HEK293 (cell line): ENCODE data around the gene BCS1L.

Source experiments
- CTCF ChIA-PET: fragments of 350-600 bp; formaldehyde crosslinking; extraction: SDS; loops from one replicate; lab custom pipeline; 2021; ENCODE audit warnings: antibody characterized with exemption; lab: Yijun Ruan, JAX
- POLR2A ChIA-PET: fragments of 300-600 bp; formaldehyde crosslinking; extraction: SDS; loops from one replicate; lab custom pipeline; 2020; ENCODE audit warnings: antibody characterized with exemption, inconsistent platforms; lab: Yijun Ruan, JAX
- H3K27ac ChIP-seq: fragments of 200-500 bp; sonication (Bioruptor generic); 2 replicates; pipeline ENCODE4 v1.5.1; 2014; ENCODE audit warnings: low read depth, low read length, control low read depth, inconsistent platforms; ENCODE audit errors: extremely low read depth
- H3K36me3 ChIP-seq, 2 experiments: fragments of 200-500 bp in 1 of 2; sonication (Bioruptor generic) in 1 of 2; 1 replicate in 1 of 2; 2 replicates in 1 of 2; pipeline ENCODE4 v1.5.1; 2014 to 2017; ENCODE audit warnings: inconsistent platforms in 2 of 2, low read length in 2 of 2; ENCODE audit not compliant: control insufficient read depth in 2 of 2, insufficient read depth in 1 of 2
- H3K4me1 ChIP-seq: fragments of 200-500 bp; sonication (Bioruptor generic); 2 replicates; pipeline ENCODE4 v1.5.1; 2014; ENCODE audit warnings: mild to moderate bottlenecking, low read length, inconsistent platforms; ENCODE audit not compliant: control insufficient read depth, insufficient read depth
- H3K4me3 ChIP-seq: 2 replicates; pipeline ENCODE4 v1.5.1; 2011; ENCODE audit warnings: low read depth, mild to moderate bottlenecking, control low read depth, low read length, moderate library complexity
- H3K9me3 ChIP-seq: fragments of 200-500 bp; sonication (Bioruptor generic); 2 replicates; pipeline ENCODE4 v1.5.1; 2014; ENCODE audit warnings: low read depth, low read length, inconsistent platforms; ENCODE audit not compliant: control insufficient read depth, insufficient read depth
- BCL11A ChIP-seq: fragments of 450-650 bp; formaldehyde crosslinking; IDR thresholded peaks from 2 replicates; pipeline ENCODE4 v1.5.1; 2016; ENCODE audit warnings: low read depth, missing biosample characterization, missing genetic modification characterization
- CTCF ChIP-seq: fragments of 450-650 bp; formaldehyde crosslinking; IDR thresholded peaks from 2 replicates; pipeline ENCODE4 v1.5.1; 2016; ENCODE audit warnings: missing biosample characterization, missing genetic modification characterization
- PRDM1 ChIP-seq: fragments of 450-650 bp; formaldehyde crosslinking; IDR thresholded peaks from 2 replicates; pipeline ENCODE4; 2016; ENCODE audit warnings: missing biosample characterization, missing genetic modification characterization
- SCRT1 ChIP-seq: fragments of 450-650 bp; formaldehyde crosslinking; IDR thresholded peaks from 2 replicates; pipeline ENCODE4 v1.5.1; 2016; ENCODE audit warnings: missing biosample characterization, missing genetic modification characterization, borderline replicate concordance
- SCRT2 ChIP-seq: fragments of 450-650 bp; formaldehyde crosslinking; IDR thresholded peaks from 2 replicates; pipeline ENCODE4 v1.5.1; 2016; ENCODE audit warnings: missing biosample characterization, missing genetic modification characterization
- TSHZ1 ChIP-seq: fragments of 450-650 bp; formaldehyde crosslinking; IDR thresholded peaks from 2 replicates; pipeline ENCODE4 v1.5.1; 2016; ENCODE audit warnings: missing biosample characterization, missing genetic modification characterization, borderline replicate concordance
- ZFHX2 ChIP-seq: fragments of 450-650 bp; formaldehyde crosslinking; conservative IDR thresholded peaks from 2 replicates; pipeline ENCODE4 v1.5.1; 2016; ENCODE audit warnings: missing biosample characterization, missing genetic modification characterization
- ZNF157 ChIP-seq: fragments of 450-650 bp; formaldehyde crosslinking; IDR thresholded peaks from 2 replicates; pipeline ENCODE4 v1.5.1; 2016; ENCODE audit warnings: missing biosample characterization, missing genetic modification characterization
- ZNF175 ChIP-seq: fragments of 450-650 bp; formaldehyde crosslinking; IDR thresholded peaks from 2 replicates; pipeline ENCODE4 v1.5.1; 2016; ENCODE audit warnings: missing biosample characterization, missing genetic modification characterization
- ZNF501 ChIP-seq: fragments of 450-650 bp; formaldehyde crosslinking; IDR thresholded peaks from 2 replicates; pipeline ENCODE4 v1.5.1; 2016; ENCODE audit warnings: missing biosample characterization, missing genetic modification characterization
- ZNF571 ChIP-seq: fragments of 450-650 bp; formaldehyde crosslinking; IDR thresholded peaks from 2 replicates; pipeline ENCODE4 v1.5.0; 2017; ENCODE audit warnings: missing biosample characterization, missing genetic modification characterization
- ZNF580 ChIP-seq: fragments of 450-650 bp; formaldehyde crosslinking; IDR thresholded peaks from 2 replicates; pipeline ENCODE4 v1.5.1; 2016; ENCODE audit warnings: missing biosample characterization, missing genetic modification characterization
- ZNF585B ChIP-seq: fragments of 450-650 bp; formaldehyde crosslinking; IDR thresholded peaks from 2 replicates; pipeline ENCODE4 v1.5.1; 2016; ENCODE audit warnings: missing biosample characterization, missing genetic modification characterization
- ZNF600 ChIP-seq: fragments of 450-650 bp; formaldehyde crosslinking; IDR thresholded peaks from 2 replicates; pipeline ENCODE4 v1.5.1; 2016; ENCODE audit warnings: missing biosample characterization, missing genetic modification characterization
- ZNF791 ChIP-seq: fragments of 450-650 bp; formaldehyde crosslinking; IDR thresholded peaks from 2 replicates; pipeline ENCODE4 v1.5.1; 2016; ENCODE audit warnings: missing biosample characterization, missing genetic modification characterization
- TF ChIP-seq, protein P1 (sequence below): fragments of 450-650 bp; formaldehyde crosslinking; IDR thresholded peaks from 2 replicates; pipeline ENCODE4 v1.5.1; 2016; ENCODE audit warnings: missing biosample characterization, missing genetic modification characterization

Gene BCS1L

GRCh38 chr2:218658671-218659257 is 719 bp upstream of the BCS1L start:
- POLR2A ChIA-PET: interaction anchor here (0.7 to 4.9 kb wide), 17 partner anchors 8 to 389 kb away, joined by 3 to 62 read pairs (median 4); partner anchors contain the start of genes AAMP, CDK5R2, PNKD and RNF25
- TF ChIP-seq ZNF585B (tag by site-specific recombination) (no peak), ZFHX2 (tag by site-specific recombination) (no peak), ZNF157 (no peak), ZNF600 (tag by site-specific recombination) (peak; percentile 38), ZNF571 (tag by site-specific recombination) (no peak), ZNF501 (tag by site-specific recombination) (no peak), ZNF580 (no peak), ZNF791 (tag by site-specific recombination) (no peak), BCL11A (tag by site-specific recombination) (no peak), TSHZ1 (tag by site-specific recombination) (no peak), CTCF (tag by site-specific recombination) (peak; percentile 71)
- TF ChIP-seq, protein P1, sequence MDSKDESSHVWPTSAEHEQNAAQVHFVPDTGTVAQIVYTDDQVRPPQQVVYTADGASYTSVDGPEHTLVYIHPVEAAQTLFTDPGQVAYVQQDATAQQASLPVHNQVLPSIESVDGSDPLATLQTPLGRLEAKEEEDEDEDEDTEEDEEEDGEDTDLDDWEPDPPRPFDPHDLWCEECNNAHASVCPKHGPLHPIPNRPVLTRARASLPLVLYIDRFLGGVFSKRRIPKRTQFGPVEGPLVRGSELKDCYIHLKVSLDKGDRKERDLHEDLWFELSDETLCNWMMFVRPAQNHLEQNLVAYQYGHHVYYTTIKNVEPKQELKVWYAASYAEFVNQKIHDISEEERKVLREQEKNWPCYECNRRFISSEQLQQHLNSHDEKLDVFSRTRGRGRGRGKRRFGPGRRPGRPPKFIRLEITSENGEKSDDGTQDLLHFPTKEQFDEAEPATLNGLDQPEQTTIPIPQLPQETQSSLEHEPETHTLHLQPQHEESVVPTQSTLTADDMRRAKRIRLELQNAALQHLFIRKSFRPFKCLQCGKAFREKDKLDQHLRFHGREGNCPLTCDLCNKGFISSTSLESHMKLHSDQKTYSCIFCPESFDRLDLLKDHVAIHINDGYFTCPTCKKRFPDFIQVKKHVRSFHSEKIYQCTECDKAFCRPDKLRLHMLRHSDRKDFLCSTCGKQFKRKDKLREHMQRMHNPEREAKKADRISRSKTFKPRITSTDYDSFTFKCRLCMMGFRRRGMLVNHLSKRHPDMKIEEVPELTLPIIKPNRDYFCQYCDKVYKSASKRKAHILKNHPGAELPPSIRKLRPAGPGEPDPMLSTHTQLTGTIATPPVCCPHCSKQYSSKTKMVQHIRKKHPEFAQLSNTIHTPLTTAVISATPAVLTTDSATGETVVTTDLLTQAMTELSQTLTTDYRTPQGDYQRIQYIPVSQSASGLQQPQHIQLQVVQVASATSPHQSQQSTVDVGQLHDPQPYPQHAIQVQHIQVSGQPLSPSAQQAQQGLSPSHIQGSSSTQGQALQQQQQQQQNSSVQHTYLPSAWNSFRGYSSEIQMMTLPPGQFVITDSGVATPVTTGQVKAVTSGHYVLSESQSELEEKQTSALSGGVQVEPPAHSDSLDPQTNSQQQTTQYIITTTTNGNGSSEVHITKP (tag by site-specific recombination): 0 out of 2 replicates have a peak, but pooled peaks have one; percentile 9
- H3K27ac ChIP-seq: peak overlapping the region; percentile 76
- CTCF ChIA-PET: interaction anchor here (0.9 to 4.1 kb wide), 11 partner anchors 10 to 371 kb away, joined by 3 to 44 read pairs (median 4); partner anchors contain the start of genes RNF25 and STK36
- peaks cover 42 to 76% of the 10 kb centered on the region in 2 experiments for H3K36me3 ChIP-seq
- no peaks in the 10 kb centered on the region for H3K4me1 ChIP-seq
- H3K9me3 ChIP-seq: no peaks in the 10 kb centered on the region
- H3K4me3 ChIP-seq: peak overlapping the region; percentile 85

DNA sequence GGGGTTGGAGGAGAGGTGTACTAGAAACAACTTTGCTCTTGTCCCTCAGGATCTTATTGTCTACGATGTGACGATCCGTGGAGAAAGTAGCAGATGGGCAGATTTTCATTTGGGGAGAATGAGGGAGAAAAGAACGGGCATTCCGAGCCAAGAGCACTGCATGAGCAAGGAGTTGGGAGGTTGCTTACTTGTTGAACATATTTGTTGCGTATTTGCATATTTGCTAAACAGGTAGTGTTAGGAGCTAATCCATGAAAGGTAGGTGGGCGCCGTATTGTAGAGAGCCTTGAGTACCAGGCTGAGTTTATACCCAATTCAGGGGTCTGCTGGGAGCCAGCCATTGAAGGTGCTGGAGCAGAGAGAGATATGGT is 490 bp downstream of the BCS1L start:
- ChIA-PET POLR2A (interaction anchor here (0.6 to 4.9 kb wide), 26 partner anchors 8 to 795 kb away, joined by 3 to 62 read pairs (median 4); partner anchors contain the start of genes AAMP, CDK5R2, PNKD and RNF25), CTCF (interaction anchor here (0.5 to 4.1 kb wide), 11 partner anchors 12 to 870 kb away, joined by 3 to 44 read pairs (median 4); partner anchors contain the start of genes AAMP, PNKD, RNF25 and STK36)
- peaks cover 30 to 76% of the 10 kb centered on the region in 2 experiments for H3K36me3 ChIP-seq
- H3K9me3 ChIP-seq: no peaks in the 10 kb centered on the region
- H3K4me3 ChIP-seq: peak overlapping the region; percentile 85
- no peaks in the 10 kb centered on the region for H3K4me1 ChIP-seq
- H3K27ac ChIP-seq: peak overlapping the region; percentile 76; the same call in 1 of the 2 replicates
- TF ChIP-seq SCRT2 (tag by site-specific recombination) (peak; percentile 95), ZNF175 (tag by site-specific recombination) (no peak), PRDM1 (tag by site-specific recombination) (0 out of 2 replicates have a peak, but pooled peaks have one; percentile 21), SCRT1 (tag by site-specific recombination) (peak; percentile 79; the same call in 1 of the 2 replicates)
